GM23248 (cell line): ENCODE results near the gene DTNA. TPM values are rescaled to one million over a fixed set of nuclear protein-coding genes. Genes with fewer than 3 reads are reported as not detected.
"Not testable (repeated sequence)": the region's sequence is repeated elsewhere in the genome, so short reads cannot be mapped to it uniquely, and the experiment has no call there.

Source experiments
- DNase-seq: peaks from one replicate; pipeline ENCODE4 v3.0.0-alpha.2; 2015
- H2AFZ ChIP-seq: fragments of 200-600 bp; sonication (generic); 2 replicates; pipeline ENCODE4 v1.6.1; 2016; ENCODE audit warnings: antibody characterized with exemption
- H3F3A ChIP-seq: fragments of 200-600 bp; sonication (generic); 2 replicates; pipeline ENCODE4 v1.6.1; 2016; ENCODE audit warnings: mild to moderate bottlenecking, antibody characterized with exemption, mixed run types; ENCODE audit not compliant: insufficient read depth
- H3K27ac ChIP-seq: fragments of 200-600 bp; sonication (generic); 2 replicates; pipeline ENCODE4 v1.5.1; 2016; ENCODE audit warnings: mild to moderate bottlenecking
- H3K27me3 ChIP-seq: fragments of 200-600 bp; sonication (generic); replicated peaks from 2 replicates; pipeline ENCODE4 v1.6.1; 2016; ENCODE audit warnings: mild to moderate bottlenecking; ENCODE audit not compliant: insufficient read depth
- H3K36me3 ChIP-seq: fragments of 200-600 bp; sonication (generic); 2 replicates; pipeline ENCODE4 v1.6.1; 2016; ENCODE audit warnings: low read depth, mild to moderate bottlenecking
- H3K4me1 ChIP-seq: fragments of 200-600 bp; sonication (generic); 2 replicates; pipeline ENCODE4 v1.6.1; 2016; ENCODE audit warnings: mild to moderate bottlenecking; ENCODE audit not compliant: insufficient read depth
- H3K4me2 ChIP-seq: fragments of 200-600 bp; sonication (generic); one replicate; pipeline ENCODE4 v1.6.1; 2016; ENCODE audit warnings: mild to moderate bottlenecking; ENCODE audit not compliant: unreplicated experiment
- H3K4me3 ChIP-seq: fragments of 200-600 bp; sonication (generic); 2 replicates; pipeline ENCODE4 v1.5.1; 2016; ENCODE audit warnings: mild to moderate bottlenecking
- H3K79me2 ChIP-seq: fragments of 200-600 bp; sonication (generic); 2 replicates; pipeline ENCODE4 v1.6.1; 2016; ENCODE audit warnings: mild to moderate bottlenecking; ENCODE audit not compliant: insufficient read depth
- H3K9ac ChIP-seq: fragments of 200-600 bp; sonication (generic); 2 replicates; pipeline ENCODE4 v1.6.1; 2016; ENCODE audit warnings: mild to moderate bottlenecking
- H3K9me2 ChIP-seq: fragments of 200-600 bp; sonication (generic); 2 replicates; pipeline ENCODE4 v1.6.1; 2016; ENCODE audit warnings: mixed run types, mild to moderate bottlenecking, moderate library complexity; ENCODE audit not compliant: insufficient read depth
- H3K9me3 ChIP-seq: fragments of 200-600 bp; sonication (generic); one replicate; pipeline ENCODE4 v1.6.1; 2017; ENCODE audit warnings: low read depth
- H4K20me1 ChIP-seq: fragments of 200-600 bp; sonication (generic); 2 replicates; pipeline ENCODE4 v1.6.0; 2016; ENCODE audit not compliant: insufficient read depth
- EZH2 ChIP-seq: fragments of 200-600 bp; sonication (generic); IDR thresholded peaks from 2 replicates; pipeline ENCODE4 v1.6.1; 2018; ENCODE audit warnings: antibody characterized with exemption, mild to moderate bottlenecking; ENCODE audit not compliant: insufficient read depth, poor library complexity, severe bottlenecking
- EZH2phosphoT487 ChIP-seq: fragments of 200-600 bp; sonication (generic); IDR thresholded peaks from 2 replicates; pipeline ENCODE4 v1.6.1; 2018; ENCODE audit warnings: antibody characterized with exemption, moderate library complexity, mild to moderate bottlenecking, low read depth; ENCODE audit not compliant: insufficient read depth
- WGBS, 2 experiments: methylation state at CpG; one replicate each; pipeline ENCODE4 v1.1.6; 2015 to 2017; ENCODE audit warnings: low lambda C conversion rate in 2 of 2, low coverage in 1 of 2; ENCODE audit errors: missing lambda C conversion rate in 2 of 2; 5-methylcytosine and 5-hydroxymethylcytosine counted together
- in situ Hi-C: fragments of 300-500 bp; cut with MboI; formaldehyde crosslinking; loops from 2 replicates; pipeline ENCODE4 v1.15.0; 2020
- polyA plus RNA-seq: library from polyadenylated mRNA; unstranded; fragments of >200 nt; fragmentation: Nextera tagmentation; extraction: Ambion mirVana; gene quantifications from 2 replicates; pipeline ENCODE4 v1.2.1, GENCODE V29; 2016
- total RNA-seq: library from RNA; depleted of rRNA; stranded (reverse); fragments of >200 nt; shearing (Covaris generic); gene quantifications from 2 replicates; pipeline ENCODE4 v1.2.3, GENCODE V29; 2014

DTNA gene
- total and polyA plus RNA-seq, 2 experiments from 2014 or later: 4.2 to 5.5 TPM

GRCh38 chr18:34729264-34729663, 19.2 kb downstream of the DTNA start:
- in situ Hi-C loops: no loop called here
- DNase-seq: peak; percentile 55
- no peak for TF ChIP-seq EZH2
- TF ChIP-seq EZH2phosphoT487: no peak
- Histone ChIP-seq H3K27ac (no peak overlapping the region), H3K4me2 (no peak overlapping the region), H3K36me3 (no peaks in the 10 kb centered on the region; the same call in 1 of the 2 replicates), H3K9ac (no peak overlapping the region), H3K9me2 (no peaks in the 10 kb centered on the region), H3K4me1 (no peaks in the 10 kb centered on the region), H2AFZ (no peak overlapping the region), H3K79me2 (no peaks in the 10 kb centered on the region), H4K20me1 (no peaks in the 10 kb centered on the region), H3K27me3 (no peaks in the 10 kb centered on the region), H3K4me3 (no peak overlapping the region), H3F3A (no peaks in the 10 kb centered on the region), H3K9me3 (no peaks in the 10 kb centered on the region)
- WGBS, 2 experiments: 87 to 94% methylated on average over 2 of the region's 2 CpGs

- no peaks in the 10 kb centered on the region for H3F3A ChIP-seq
- H3K79me2 ChIP-seq: no peaks in the 10 kb centered on the region
- no peaks in the 10 kb centered on the region for H3K27me3 ChIP-seq
- H3K36me3 ChIP-seq: no peaks in the 10 kb centered on the region; the same call in 1 of the 2 replicates
- no peaks in the 10 kb centered on the region for H3K9me3 ChIP-seq
- no peaks in the 10 kb centered on the region for H4K20me1 ChIP-seq
- no peaks in the 10 kb centered on the region for H3K9me2 ChIP-seq
- H3K4me3 ChIP-seq: no peak overlapping the region
- H3K9ac ChIP-seq: no peak overlapping the region
- 10 to 35% methylated on average over 2 of the region's 2 CpGs for WGBS, 2 experiments
- no peaks in the 10 kb centered on the region for H3K4me1 ChIP-seq
- in situ Hi-C loops: no loop called here
- H2AFZ ChIP-seq: no peak overlapping the region
- H3K4me2 ChIP-seq: no peak overlapping the region
- H3K27ac ChIP-seq: no peak overlapping the region
- DNase-seq: no peak
- TF ChIP-seq EZH2phosphoT487 (no peak), EZH2 (no peak)
These were observed 19.8 kb downstream of the DTNA start for GRCh38 chr18:34729740-34730355.

- Histone ChIP-seq H3K9me3 (no peaks in the 10 kb centered on the region), H3K36me3 (no peaks in the 10 kb centered on the region; the same call in 1 of the 2 replicates), H3K9me2 (no peaks in the 10 kb centered on the region), H3K4me1 (no peaks in the 10 kb centered on the region), H3F3A (no peaks in the 10 kb centered on the region), H4K20me1 (no peaks in the 10 kb centered on the region), H3K4me3 (no peak overlapping the region), H3K9ac (no peak overlapping the region), H3K27ac (no peak overlapping the region), H2AFZ (no peak overlapping the region), H3K4me2 (no peak overlapping the region), H3K79me2 (no peaks in the 10 kb centered on the region), H3K27me3 (no peaks in the 10 kb centered on the region)
- no peak for DNase-seq
- in situ Hi-C loops: no loop called here
- TF ChIP-seq EZH2 (no peak), EZH2phosphoT487 (no peak)
These were observed 20.7 kb downstream of the DTNA start for GRCh38 chr18:34730774-34731173.

GRCh38 chr18:34734056-34734455, 24.0 kb downstream of the DTNA start:
- Histone ChIP-seq H3K27me3 (no peaks in the 10 kb centered on the region), H3K79me2 (no peaks in the 10 kb centered on the region), H3K4me2 (no peak overlapping the region), H3K4me3 (no peak overlapping the region), H2AFZ (no peak overlapping the region), H3F3A (no peaks in the 10 kb centered on the region), H3K9me3 (no peaks in the 10 kb centered on the region), H3K36me3 (no peaks in the 10 kb centered on the region; the same call in 1 of the 2 replicates), H3K9me2 (no peaks in the 10 kb centered on the region), H3K4me1 (peaks cover 6% of the 10 kb centered on the region; the same call in 1 of the 2 replicates), H3K9ac (no peak overlapping the region), H3K27ac (no peak overlapping the region), H4K20me1 (no peaks in the 10 kb centered on the region)
- no peak for DNase-seq
- no peak for TF ChIP-seq EZH2
- TF ChIP-seq EZH2phosphoT487: no peak
- in situ Hi-C loops: no loop called here
- WGBS, 2 experiments: 86 to 90% methylated on average over 1 of the region's 1 CpG

GRCh38 chr18:34734526-34734925, 24.4 kb downstream of the DTNA start:
- H3K27me3 ChIP-seq, H3K27ac ChIP-seq, H3K9ac ChIP-seq, H2AFZ ChIP-seq, H3K4me2 ChIP-seq, H3K4me3 ChIP-seq, in situ Hi-C loops, H3K36me3 ChIP-seq, H3K79me2 ChIP-seq, DNase-seq, H3F3A ChIP-seq, H4K20me1 ChIP-seq, H3K4me1 ChIP-seq, H3K9me3 ChIP-seq, H3K9me2 ChIP-seq: not testable (repeated sequence)
